Activated CD4-positive, alpha-beta T cell treated with anti-CD3 and anti-CD28 coated beads, Interleukin-2, amount 10 ng/mL, durations not matched to agents 7 days and 5 days (primary cell): ENCODE measurements around the gene CREB3L1. TPM values are rescaled to one million over a fixed set of nuclear protein-coding genes. Genes with fewer than 3 reads are reported as not detected.

Source experiments
- CTCF ChIA-PET: fragments of 350-600 bp; sonication (Branson Sonifier 250); formaldehyde crosslinking; loops from one replicate; lab custom pipeline; 2021; ENCODE audit warnings: antibody characterized with exemption; lab: Charles Lee
- POLR2A ChIA-PET: fragments of 350-600 bp; sonication (Branson Sonifier 250); formaldehyde crosslinking; loops from one replicate; lab custom pipeline; 2021; ENCODE audit warnings: antibody characterized with exemption; lab: Charles Lee
- DNase-seq: peaks from one replicate; pipeline ENCODE4 v3.0.0-alpha.2; 2020
- H3K27ac Mint-ChIP-seq: one replicate; pipeline ENCODE4 v1.8.0; 2021; ENCODE audit warnings: mild to moderate bottlenecking, moderate library complexity, mixed read lengths
- H3K27me3 Mint-ChIP-seq: one replicate; pipeline ENCODE4 v1.8.0; 2021; ENCODE audit warnings: mixed read lengths
- H3K36me3 Mint-ChIP-seq: one replicate; pipeline ENCODE4 v1.8.0; 2021; ENCODE audit warnings: low read depth, mixed read lengths
- H3K4me1 Mint-ChIP-seq: one replicate; pipeline ENCODE4 v1.8.0; 2021; ENCODE audit warnings: mixed read lengths
- H3K4me3 Mint-ChIP-seq: one replicate; pipeline ENCODE4 v1.8.0; 2021; ENCODE audit warnings: mild to moderate bottlenecking, moderate library complexity, mixed read lengths
- H3K9me3 Mint-ChIP-seq: one replicate; pipeline ENCODE4 v1.8.0; 2021; ENCODE audit warnings: mixed read lengths
- total RNA-seq, 2 experiments: library from RNA; stranded (reverse); gene quantifications; one replicate each; pipeline ENCODE4 v1.2.3, GENCODE V29; 2021

Gene CREB3L1
- total RNA-seq, 2 experiments from 2014 or later = not detected

- DNase-seq = no peak
- CTCF ChIA-PET = interaction anchor here (0.6 to 2.2 kb wide), 12 partner anchors 20 to 1302 kb away, joined by 3 to 9 read pairs (median 4); no protein-coding TSS in a partner anchor
- Mint-ChIP-seq H3K4me3 (peak overlapping the region; percentile 79), H3K9me3 (no peaks in the 10 kb centered on the region), H3K27me3 (peaks cover 14% of the 10 kb centered on the region), H3K36me3 (no peaks in the 10 kb centered on the region), H3K27ac (peak overlapping the region; percentile 83), H3K4me1 (peaks cover 39% of the 10 kb centered on the region)
- POLR2A ChIA-PET = interaction anchor here (0.7 kb wide), 1 partner anchor 68 kb away, joined by 4 read pairs; no protein-coding TSS in a partner anchor
These were observed 35.2 kb upstream of the CREB3L1 start for GRCh38 chr11:46242041-46242951.

- ChIA-PET CTCF (interaction anchor here (0.6 to 2.2 kb wide), 14 partner anchors 8 to 707 kb away, joined by 3 to 9 read pairs (median 4); no protein-coding TSS in a partner anchor), POLR2A (interaction anchor here (0.7 kb wide), 3 partner anchors 66 to 113 kb away, joined by 3 to 5 read pairs (median 4); no protein-coding TSS in a partner anchor)
- H3K36me3 Mint-ChIP-seq = no peaks in the 10 kb centered on the region
- peaks cover 9% of the 10 kb centered on the region for H3K27me3 Mint-ChIP-seq
- H3K4me3 Mint-ChIP-seq = peak overlapping the region; percentile 79
- peaks cover 35% of the 10 kb centered on the region for H3K4me1 Mint-ChIP-seq
- H3K27ac Mint-ChIP-seq = peak overlapping the region; percentile 83
- H3K9me3 Mint-ChIP-seq = no peaks in the 10 kb centered on the region
- DNase-seq = peak; percentile 88
These were observed 34.3 kb upstream of the CREB3L1 start for GRCh38 chr11:46242952-46243795.

- H3K27me3 Mint-ChIP-seq = peaks cover 5% of the 10 kb centered on the region
These were observed 33.7 kb upstream of the CREB3L1 start for GRCh38 chr11:46243796-46244109.

GRCh38 chr11:46246521-46246920, 30.9 kb upstream of the CREB3L1 start:
- Mint-ChIP-seq H3K4me1 (peaks cover 21% of the 10 kb centered on the region), H3K27me3 (no peaks in the 10 kb centered on the region), H3K27ac (no peak overlapping the region), H3K9me3 (no peaks in the 10 kb centered on the region), H3K4me3 (no peak overlapping the region), H3K36me3 (no peaks in the 10 kb centered on the region)
- DNase-seq = no peak
- ChIA-PET POLR2A (no interaction called here), CTCF (no interaction called here)

More at GRCh38 chr11:46243796-46244109, 33.7 kb upstream of the CREB3L1 start:
- H3K36me3 Mint-ChIP-seq = no peaks in the 10 kb centered on the region
- H3K9me3 Mint-ChIP-seq = no peaks in the 10 kb centered on the region
- peak overlapping the region; percentile 79 for H3K4me3 Mint-ChIP-seq
- peaks cover 30% of the 10 kb centered on the region for H3K4me1 Mint-ChIP-seq
- POLR2A ChIA-PET = interaction anchor here (0.7 kb wide), 2 partner anchors 65 to 113 kb away, joined by 3 to 5 read pairs; no protein-coding TSS in a partner anchor
- CTCF ChIA-PET = interaction anchor here (0.7 to 2.2 kb wide), 10 partner anchors 8 to 108 kb away, joined by 3 to 9 read pairs (median 4); no protein-coding TSS in a partner anchor
- peak overlapping the region; percentile 83 for H3K27ac Mint-ChIP-seq
- DNase-seq = no peak

GRCh38 chr11:46247090-46247489, 30.4 kb upstream of the CREB3L1 start:
- no peak overlapping the region for H3K4me3 Mint-ChIP-seq
- no peak for DNase-seq
- ChIA-PET CTCF (no interaction called here), POLR2A (no interaction called here)
- no peak overlapping the region for H3K27ac Mint-ChIP-seq
- H3K9me3 Mint-ChIP-seq = no peaks in the 10 kb centered on the region
- H3K4me1 Mint-ChIP-seq = peaks cover 20% of the 10 kb centered on the region
- no peaks in the 10 kb centered on the region for H3K36me3 Mint-ChIP-seq
- no peaks in the 10 kb centered on the region for H3K27me3 Mint-ChIP-seq

- no peak overlapping the region for H3K27ac Mint-ChIP-seq
- CTCF ChIA-PET = no interaction called here
- H3K36me3 Mint-ChIP-seq = no peaks in the 10 kb centered on the region
- H3K27me3 Mint-ChIP-seq = no peaks in the 10 kb centered on the region
- no peak overlapping the region for H3K4me3 Mint-ChIP-seq
- POLR2A ChIA-PET = no interaction called here
- DNase-seq = peak; percentile 47
- H3K4me1 Mint-ChIP-seq = peaks cover 16% of the 10 kb centered on the region
- no peaks in the 10 kb centered on the region for H3K9me3 Mint-ChIP-seq
These were observed 29.8 kb upstream of the CREB3L1 start for GRCh38 chr11:46247659-46248058.

- Mint-ChIP-seq H3K9me3 (no peaks in the 10 kb centered on the region), H3K4me1 (peaks cover 8% of the 10 kb centered on the region), H3K4me3 (no peak overlapping the region), H3K36me3 (no peaks in the 10 kb centered on the region), H3K27ac (no peak overlapping the region), H3K27me3 (no peaks in the 10 kb centered on the region)
- DNase-seq = no peak
- ChIA-PET CTCF (interaction anchor here (0.6 to 1.1 kb wide), 2 partner anchors 32 to 103 kb away, joined by 3 to 4 read pairs; no protein-coding TSS in a partner anchor), POLR2A (no interaction called here)
These were observed 29.0 kb upstream of the CREB3L1 start for GRCh38 chr11:46248289-46249102.

- no peak overlapping the region for H3K4me3 Mint-ChIP-seq
- H3K27ac Mint-ChIP-seq = no peak overlapping the region
- CTCF ChIA-PET = interaction anchor here (0.5 to 1.5 kb wide), 5 partner anchors 9 to 291 kb away, joined by 3 to 5 read pairs (median 4); no protein-coding TSS in a partner anchor
- no peak for DNase-seq
- no peaks in the 10 kb centered on the region for H3K36me3 Mint-ChIP-seq
- no peaks in the 10 kb centered on the region for H3K27me3 Mint-ChIP-seq
- peaks cover 3% of the 10 kb centered on the region for H3K4me1 Mint-ChIP-seq
- POLR2A ChIA-PET = no interaction called here
- no peaks in the 10 kb centered on the region for H3K9me3 Mint-ChIP-seq
These were observed 28.1 kb upstream of the CREB3L1 start for GRCh38 chr11:46249103-46249937.

GRCh38 chr11:46249938-46250744, 27.3 kb upstream of the CREB3L1 start:
- H3K9me3 Mint-ChIP-seq = no peaks in the 10 kb centered on the region
- no peak overlapping the region for H3K4me3 Mint-ChIP-seq
- POLR2A ChIA-PET = no interaction called here
- DNase-seq = no peak
- no peaks in the 10 kb centered on the region for H3K27me3 Mint-ChIP-seq
- H3K36me3 Mint-ChIP-seq = no peaks in the 10 kb centered on the region
- peaks cover 3% of the 10 kb centered on the region for H3K4me1 Mint-ChIP-seq
- CTCF ChIA-PET = interaction anchor here (0.5 to 1.5 kb wide), 4 partner anchors 9 to 292 kb away, joined by 3 to 5 read pairs (median 4); partner anchors contain the start of gene DGKZ
- no peak overlapping the region for H3K27ac Mint-ChIP-seq

- peaks cover 3% of the 10 kb centered on the region for H3K4me1 Mint-ChIP-seq
- CTCF ChIA-PET = interaction anchor here (0.8 to 1.5 kb wide), 2 partner anchors 11 to 96 kb away, joined by 3 to 4 read pairs; partner anchors contain the start of gene DGKZ
- DNase-seq = no peak
- no peaks in the 10 kb centered on the region for H3K9me3 Mint-ChIP-seq
- H3K36me3 Mint-ChIP-seq = no peaks in the 10 kb centered on the region
- POLR2A ChIA-PET = interaction anchor here (0.6 kb wide), 1 partner anchor 1186 kb away, joined by 4 read pairs; no protein-coding TSS in a partner anchor
- H3K4me3 Mint-ChIP-seq = no peak overlapping the region
- no peak overlapping the region for H3K27ac Mint-ChIP-seq
- H3K27me3 Mint-ChIP-seq = no peaks in the 10 kb centered on the region
These were observed 26.8 kb upstream of the CREB3L1 start for GRCh38 chr11:46250745-46251052.
